HG03135 (cell line): ENCODE measurements around the gene ULBP1.
"Not testable (repeated sequence)": the region's sequence is repeated elsewhere in the genome, so short reads cannot be mapped to it uniquely, and the experiment has no call there.

Source experiments
- ATAC-seq: cut with Tn5 transposase; IDR thresholded peaks from one replicate; pipeline ENCODE4 v1.9.1; 2021; ENCODE audit warnings: mild to moderate bottlenecking, moderate library complexity; ENCODE audit not compliant: unreplicated experiment

Gene ULBP1

GRCh38 chr6:150003599-150003998 is 39.9 kb downstream of the ULBP1 start:
- not testable (repeated sequence) for ATAC-seq

DNA sequence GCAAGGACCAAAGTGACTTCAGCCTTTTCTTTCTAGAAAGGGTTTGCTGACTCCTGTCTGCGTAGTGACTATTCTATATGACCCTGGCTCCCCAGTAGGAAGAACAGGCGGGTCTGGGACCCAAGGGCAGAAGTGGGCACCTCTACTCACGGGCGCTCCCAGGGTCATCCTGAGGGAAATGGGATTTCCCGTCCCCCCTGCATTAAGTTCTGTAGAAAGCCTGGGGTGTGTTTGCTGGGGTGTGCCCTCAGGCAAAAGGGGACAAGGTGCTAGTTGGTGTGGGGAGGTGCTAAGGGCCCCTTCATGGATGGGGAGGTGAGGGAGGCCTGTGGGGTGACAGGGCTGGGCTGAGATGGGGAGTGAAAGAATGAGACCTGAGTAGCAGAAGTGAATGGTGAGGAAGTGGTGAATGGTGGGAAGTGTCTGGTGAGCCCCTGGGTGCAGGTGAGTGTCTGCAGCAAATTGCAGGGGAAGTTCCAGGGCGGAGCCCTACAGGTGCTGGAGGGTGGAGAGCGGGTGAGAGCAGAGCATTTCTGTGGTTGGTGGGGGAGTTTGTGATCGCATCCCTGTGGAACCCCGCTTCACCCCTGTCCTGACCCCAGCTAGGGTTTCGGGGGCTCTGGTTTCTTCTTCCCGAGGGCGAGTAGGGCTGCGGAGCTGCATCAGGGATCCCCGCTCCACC is 40.5 kb downstream of the ULBP1 start:
- no peak for ATAC-seq

DNA sequence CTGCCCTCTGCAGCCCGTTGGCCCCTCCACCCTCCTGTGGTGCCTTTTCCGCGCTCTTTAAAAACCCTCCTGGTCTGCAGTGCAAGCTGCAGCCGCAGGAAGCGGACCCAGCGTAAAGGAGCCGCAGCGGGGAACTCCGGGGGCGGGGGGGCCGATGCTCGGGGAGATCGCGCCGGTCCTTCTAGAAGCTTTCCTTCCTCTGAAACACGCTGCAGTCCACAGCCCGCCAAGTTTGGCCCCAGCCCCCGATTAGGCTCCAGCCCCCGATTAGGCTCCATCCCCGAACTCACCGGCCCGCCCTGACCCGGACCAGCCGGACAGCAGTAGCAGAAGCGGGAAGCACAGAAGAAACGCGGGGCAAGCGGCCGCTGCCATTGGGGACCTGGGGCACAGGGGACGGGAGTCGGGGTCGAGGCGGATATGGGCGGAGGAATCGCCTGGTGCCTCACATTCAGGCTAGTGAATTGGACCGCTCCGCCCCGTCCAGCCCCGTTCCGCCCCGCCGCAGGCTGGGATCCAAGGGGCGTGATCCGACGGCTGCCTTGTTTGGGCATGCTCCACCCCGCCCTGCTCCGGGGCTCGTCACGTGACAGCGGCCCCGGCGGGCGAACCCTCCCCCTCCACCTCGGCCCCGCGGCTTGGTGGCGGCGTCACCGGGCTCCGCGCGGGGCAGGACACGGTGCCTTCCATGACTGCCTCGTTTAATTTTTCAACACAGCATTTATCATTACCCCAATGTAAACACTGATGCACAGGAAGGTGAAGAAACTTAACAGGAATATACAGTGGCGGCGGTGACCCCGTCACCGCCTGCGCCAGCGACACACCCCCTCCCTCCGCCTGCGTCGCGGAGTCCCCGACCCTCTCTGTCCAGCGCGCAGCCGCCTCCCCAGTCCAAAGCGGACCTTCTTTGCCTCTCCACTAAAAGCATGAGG is 41.3 kb downstream of the ULBP1 start:
- no peak for ATAC-seq

- ATAC-seq: no peak
These were observed 42.3 kb downstream of the ULBP1 start for GRCh38 chr6:150005761-150006651.

- ATAC-seq: no peak
These were observed 43.3 kb downstream of the ULBP1 start for GRCh38 chr6:150006961-150007464.

- ATAC-seq: no peak
These were observed 44.8 kb downstream of the ULBP1 start for GRCh38 chr6:150008588-150008987.

DNA sequence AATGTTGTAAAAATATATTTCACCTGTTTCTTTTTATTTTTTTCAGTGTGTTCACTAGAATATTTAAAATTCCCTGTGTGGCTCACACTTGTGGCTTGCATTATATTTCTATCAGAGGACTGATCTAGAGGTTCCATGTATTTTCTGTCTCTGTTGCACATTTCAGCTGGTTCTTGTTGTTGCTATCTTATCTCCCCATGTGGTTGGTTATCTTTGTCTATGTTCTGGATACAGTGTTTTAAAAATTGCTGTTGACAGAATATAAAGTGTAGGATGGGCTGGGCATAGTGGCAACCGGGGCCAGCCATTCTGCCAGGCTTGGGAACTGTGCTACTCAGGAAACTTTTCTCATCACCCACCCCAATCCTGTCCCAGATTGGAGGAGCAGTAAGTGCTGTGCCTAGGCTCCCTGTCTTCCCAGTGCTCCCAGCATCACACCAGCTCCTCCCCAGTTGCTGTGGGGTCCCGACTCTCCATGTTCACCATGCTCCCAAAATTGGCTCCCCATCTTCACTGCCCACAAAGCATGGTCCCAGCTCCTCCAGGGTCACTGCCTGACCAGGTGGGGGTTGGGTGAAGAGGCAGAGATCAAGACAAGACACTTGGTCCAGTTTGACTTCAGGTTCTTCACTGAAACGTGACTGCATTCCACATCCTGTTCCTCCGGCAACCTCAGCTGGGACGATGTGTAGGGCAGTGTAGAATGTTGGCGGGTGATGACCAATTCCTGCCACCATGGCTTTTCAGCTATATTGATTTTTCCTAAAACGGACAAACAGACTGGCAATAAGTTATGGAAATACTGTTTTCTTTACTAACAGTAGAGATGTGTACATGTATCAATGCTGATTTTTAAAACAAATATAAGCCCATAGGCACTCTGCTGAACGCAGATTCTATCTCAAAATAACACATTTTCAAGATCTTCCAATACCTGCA is 49.4 kb downstream of the ULBP1 start:
- ATAC-seq: not testable (repeated sequence)

GRCh38 chr6:150013785-150014622 is 50.3 kb downstream of the ULBP1 start:
- not testable (repeated sequence) for ATAC-seq

- ATAC-seq: not testable (repeated sequence)
These were observed 51.0 kb downstream of the ULBP1 start for GRCh38 chr6:150014623-150015280.

GRCh38 chr6:150015281-150016001 is 51.7 kb downstream of the ULBP1 start:
- ATAC-seq: not testable (repeated sequence)

- peak; percentile 56 for ATAC-seq
These were observed 52.8 kb downstream of the ULBP1 start for GRCh38 chr6:150016324-150017185.

- ATAC-seq: not testable (repeated sequence)
These were observed 53.4 kb downstream of the ULBP1 start for GRCh38 chr6:150017186-150017521.

DNA sequence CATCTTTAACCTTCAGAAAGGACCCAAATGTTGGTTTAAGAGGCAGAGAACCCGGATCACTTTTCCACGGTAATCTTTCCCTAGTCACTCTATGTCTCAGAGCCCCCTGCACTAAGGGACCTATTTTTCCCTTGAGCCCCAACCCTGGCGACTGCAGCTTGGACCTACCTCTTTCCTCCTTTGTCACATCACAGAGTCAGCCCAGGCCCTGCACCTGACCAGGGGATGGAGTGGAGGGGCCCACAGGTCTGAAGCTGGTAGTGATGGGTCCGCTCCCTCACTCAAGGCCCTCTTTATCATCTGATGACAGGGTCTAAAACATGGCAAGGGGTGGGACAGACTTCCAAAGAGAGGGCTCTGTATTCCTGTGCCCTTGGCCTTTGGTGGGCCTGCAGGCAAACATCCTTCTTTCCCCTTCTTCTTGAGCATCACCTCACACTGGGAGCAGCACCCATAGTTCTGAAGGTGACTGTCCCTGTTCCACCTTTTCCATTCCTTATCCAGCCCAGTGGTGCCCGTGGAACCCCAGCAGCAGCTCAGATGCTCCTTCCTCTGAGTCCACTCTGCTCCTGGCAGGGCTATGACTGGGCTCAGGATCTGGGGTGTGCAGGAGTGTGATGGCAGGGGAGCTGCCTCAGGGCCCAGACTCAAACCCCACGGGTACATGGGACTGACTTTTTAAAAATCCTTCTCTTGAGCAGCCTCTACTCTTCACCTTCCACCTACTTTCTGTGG is 55.3 kb downstream of the ULBP1 start:
- no peak for ATAC-seq

- ATAC-seq: not testable (repeated sequence)
These were observed 58.1 kb downstream of the ULBP1 start for GRCh38 chr6:150021870-150022269.
